Epithelial cell of proximal tubule (primary cell): ENCODE measurements around the gene GALNT14. TPM values are rescaled to one million over a fixed set of nuclear protein-coding genes. Genes with fewer than 3 reads are reported as not detected.

ENCODE experiments used
- DNase-seq: peaks from one replicate; pipeline ENCODE4 v3.0.0-alpha.2; 2011; ENCODE audit warnings: low read depth
- H3K4me3 ChIP-seq: 2 replicates; pipeline ENCODE4 v1.5.1; 2011; ENCODE audit warnings: low read depth, mild to moderate bottlenecking, low read length
- CTCF ChIP-seq: conservative IDR thresholded peaks from 2 replicates; pipeline ENCODE4 v1.5.1; 2012; ENCODE audit warnings: low read depth, mild to moderate bottlenecking, low read length
- total RNA-seq: library from RNA; depleted of rRNA; stranded (reverse); fragments of >200 nt; gene quantifications from 2 replicates; pipeline ENCODE4 v1.2.3, GENCODE V29; 2015

The GALNT14 gene
- total RNA-seq, 1 donor from 2014 or later = 80.7 TPM

DNA sequence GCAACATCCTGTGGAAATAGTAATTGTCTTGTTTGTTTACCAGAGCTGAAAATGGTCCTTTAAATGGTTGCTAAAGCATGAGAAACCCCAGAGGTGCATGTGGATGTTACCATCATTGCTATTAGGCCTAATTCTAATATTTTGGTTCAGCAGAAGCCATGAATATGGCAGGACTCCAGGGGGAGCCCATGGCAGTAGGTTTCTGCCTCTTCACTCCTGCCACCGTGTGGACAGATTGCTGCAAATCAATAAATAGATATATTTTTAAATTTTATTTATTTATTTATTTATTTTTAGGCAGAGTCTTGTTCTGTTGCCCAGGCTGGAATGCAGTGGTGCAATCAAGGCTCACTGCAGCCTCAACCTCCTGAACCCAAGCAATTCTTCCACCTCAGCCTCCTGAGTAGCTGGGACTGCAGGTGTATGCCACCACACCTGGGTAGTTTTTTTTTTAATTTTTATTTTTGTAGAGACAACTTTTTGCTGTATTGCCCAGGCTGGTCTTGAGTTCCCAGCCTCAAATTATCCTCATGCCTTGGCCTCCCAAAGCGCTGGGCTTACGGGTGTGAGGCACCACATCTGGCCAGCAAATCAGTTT, 276.1 kb downstream of the GALNT14 start:
- TF ChIP-seq CTCF = peak; percentile 88
- H3K4me3 ChIP-seq = no peak overlapping the region
- DNase-seq = peak; percentile 10

GRCh38 chr2:30860726-30861125, 277.5 kb downstream of the GALNT14 start:
- no peak for DNase-seq
- no peak overlapping the region for H3K4me3 ChIP-seq
- TF ChIP-seq CTCF = no peak

Other genes with a start within 250 kb of the GALNT14 start
- 0.14 and 0.46 TPM in 2 replicates for gene CAPN14, start 79.1 kb upstream of the GALNT14 start, total RNA-seq
- 4.6 and 5.0 TPM in 2 replicates for gene EHD3, start 95.7 kb upstream of the GALNT14 start, total RNA-seq